Measurements from ENCODE around the gene MRRF. TPM values are rescaled to one million over a fixed set of nuclear protein-coding genes. Genes with fewer than 3 reads are reported as not detected.

Gene MRRF
- total RNA-seq, 1 donor from 2014 or later: 45.4 TPM

GRCh38 chr9:122380293-122380692 is 115.6 kb downstream of the MRRF start:
- DNase-seq (ENCODE audit: low read depth): no peak

Other genes starting within 250 kb of the MRRF start
- gene TTLL11, start 171.6 kb upstream of the MRRF start, total RNA-seq: 2.3 and 6.7 TPM in 2 replicates
- gene NDUFA8, start 105.1 kb upstream of the MRRF start, total RNA-seq: 21.5 and 35.4 TPM in 2 replicates
- 0.85 TPM in 1 of 2 replicates, not detected in the other for gene MORN5, start 105.0 kb upstream of the MRRF start, total RNA-seq
- gene LHX6, start 35.9 kb upstream of the MRRF start, total RNA-seq: 0.10 and 0.17 TPM in 2 replicates
- 14.9 and 16.0 TPM in 2 replicates for gene RBM18, start within 50 bp of the MRRF start, total RNA-seq
- gene PTGS1, start 106.1 kb downstream of the MRRF start, total RNA-seq: 1.9 and 2.4 TPM in 2 replicates
- not detected in 2 replicates for gene OR1J1, start 213.0 kb downstream of the MRRF start, total RNA-seq
- gene OR1J2, start 245.9 kb downstream of the MRRF start, total RNA-seq: not detected in 2 replicates

Measured in renal cortical epithelial cell (primary cell).